HepG2 (cell line): ENCODE results near the gene RAB8A. TPM values are rescaled to one million over a fixed set of nuclear protein-coding genes. Genes with fewer than 3 reads are reported as not detected.
A peak's percentile ranks its signal among the peaks of the same experiment; 100 is the strongest.

Experiments used
- ATAC-seq: fragments of 200-7000 bp; cut with Tn5 transposase; 3 replicates; pipeline ENCODE4 v1.9.1; 2020; ENCODE audit warnings: mild to moderate bottlenecking, moderate library complexity
- BruUV-seq: library from RNA; stranded (reverse); fragments of 400-500 nt; replicated peaks from 2 replicates; lab custom pipeline; 2021; lab: Mats Ljungman, UMichigan
- CTCF ChIA-PET: fragments of 300-600 bp; formaldehyde crosslinking; extraction: SDS; loops from one replicate; lab custom pipeline; 2021; ENCODE audit warnings: low total read pairs, inconsistent platforms, low intra/inter-chr PET ratio; lab: Yijun Ruan, JAX
- POLR2A ChIA-PET: fragments of 350-600 bp; sonication (Branson Sonifier 250); formaldehyde crosslinking; loops from one replicate; lab custom pipeline; 2020; ENCODE audit warnings: antibody characterized with exemption, inconsistent platforms; lab: Yijun Ruan, JAX
- DNase-seq: peaks from one replicate; pipeline ENCODE4 v3.0.0-alpha.2; 2015; ENCODE audit warnings: low spot score
- FAIRE-seq: peaks from 3 replicates; lab custom pipeline; 2011; peaks lifted over from hg19 to GRCh38; lab: Jason Lieb, UNC
- H2AFZ ChIP-seq: one replicate; pipeline ENCODE4 v1.6.1; 2011; ENCODE audit warnings: low read length, inconsistent platforms
- H3K27ac ChIP-seq: fragments of 300-600 bp; 3 replicates; pipeline ENCODE4 v1.8.0; 2011; ENCODE audit warnings: mixed run types, mild to moderate bottlenecking, mixed read lengths, low read length, inconsistent platforms; ENCODE audit not compliant: insufficient read depth; ENCODE audit errors: extremely low read length
- H3K27me3 ChIP-seq, 2 experiments: fragments of 200-600 bp in 1 of 2; 2 replicates in 1 of 2; 3 replicates in 1 of 2; pipeline versions ENCODE4 v1.6.0 to v1.8.0; 2011; ENCODE audit warnings: low read length in 2 of 2, mild to moderate bottlenecking in 2 of 2, moderate library complexity in 2 of 2, inconsistent platforms in 1 of 2; ENCODE audit not compliant: insufficient read depth in 2 of 2, control insufficient read depth in 1 of 2
- H3K36me3 ChIP-seq, 2 experiments: fragments of 200-600 bp in 1 of 2; replicated peaks in 1 of 2; 2 replicates in 1 of 2; 3 replicates in 1 of 2; pipeline versions ENCODE4 v1.5.1 to v1.8.0; 2011; ENCODE audit warnings: low read length in 2 of 2, inconsistent platforms in 1 of 2; ENCODE audit not compliant: insufficient read depth in 2 of 2, control insufficient read depth in 1 of 2
- H3K4me1 ChIP-seq: 2 replicates; pipeline ENCODE4 v1.5.1; 2012; ENCODE audit warnings: low read length, inconsistent platforms; ENCODE audit not compliant: insufficient read depth
- H3K4me2 ChIP-seq: 2 replicates; pipeline ENCODE4 v1.6.0; 2011; ENCODE audit warnings: low read depth, low read length, inconsistent platforms
- H3K4me3 ChIP-seq, 3 experiments: fragments of 200-600 bp in 1 of 3; sonication (generic), shearing (Covaris generic) in 1 of 3; replicated peaks in 1 of 3; 2 replicates each; pipeline ENCODE4 v1.5.1; 2011 to 2016; ENCODE audit warnings: low read length in 3 of 3, inconsistent platforms in 2 of 3, low read depth in 2 of 3, mild to moderate bottlenecking in 2 of 3, control low read depth in 1 of 3, mixed read lengths in 1 of 3; ENCODE audit not compliant: insufficient read depth in 1 of 3
- H3K79me2 ChIP-seq: one replicate; pipeline ENCODE4 v1.6.1; 2011; ENCODE audit warnings: low read length, inconsistent platforms; ENCODE audit not compliant: insufficient read depth
- H3K9ac ChIP-seq: 2 replicates; pipeline ENCODE4 v1.6.0; 2011; ENCODE audit warnings: mild to moderate bottlenecking, low read depth, low read length, inconsistent platforms; ENCODE audit not compliant: insufficient read depth
- H3K9me3 ChIP-seq: 2 replicates; pipeline ENCODE4 v1.5.1; 2012; ENCODE audit warnings: mild to moderate bottlenecking, low read length
- H4K20me1 ChIP-seq: 2 replicates; pipeline ENCODE4 v1.6.0; 2011; ENCODE audit warnings: inconsistent platforms, mild to moderate bottlenecking, low read length, moderate library complexity; ENCODE audit not compliant: insufficient read depth
- AHR ChIP-seq: IDR thresholded peaks from 2 replicates; pipeline ENCODE4 v1.6.1; 2018; ENCODE audit warnings: missing genetic modification reagents, missing compliant biosample characterization
- ARNT2 ChIP-seq: sonication (generic); formaldehyde crosslinking; IDR thresholded peaks from 2 replicates; pipeline ENCODE4 v1.8.0; 2022; ENCODE audit warnings: mild to moderate bottlenecking, low read depth, missing genetic modification reagents, moderate library complexity
- BCL6 ChIP-seq: IDR thresholded peaks from 2 replicates; pipeline ENCODE4 v1.6.1; 2016; ENCODE audit warnings: missing genetic modification reagents, missing compliant biosample characterization
- DNMT1 ChIP-seq: sonication (generic); formaldehyde crosslinking; IDR thresholded peaks from 2 replicates; pipeline ENCODE4 v1.5.1; 2020; ENCODE audit warnings: mild to moderate bottlenecking, missing genetic modification reagents
- HDAC2 ChIP-seq: sonication (generic); formaldehyde crosslinking; IDR thresholded peaks from 2 replicates; pipeline ENCODE4 v1.4.0; 2020; ENCODE audit warnings: missing genetic modification reagents
- MLLT10 ChIP-seq: sonication (generic); formaldehyde crosslinking; IDR thresholded peaks from 2 replicates; pipeline ENCODE4 v1.4.0; 2020; ENCODE audit warnings: missing genetic modification reagents
- NCOA2 ChIP-seq: sonication (generic); formaldehyde crosslinking; IDR thresholded peaks from 2 replicates; pipeline ENCODE4 v1.8.0; 2022; ENCODE audit warnings: inconsistent platforms
- NKX3-1 ChIP-seq: sonication (generic); formaldehyde crosslinking; IDR thresholded peaks from 2 replicates; pipeline ENCODE4 v1.5.0; 2020; ENCODE audit warnings: missing genetic modification reagents
- PLRG1 ChIP-seq: fragments of 450-650 bp; conservative IDR thresholded peaks from 2 replicates; pipeline ENCODE4 v1.6.1; 2016
- SIX1 ChIP-seq: sonication (generic); formaldehyde crosslinking; IDR thresholded peaks from 2 replicates; pipeline ENCODE4 v1.4.0; 2020; ENCODE audit warnings: missing genetic modification reagents, borderline replicate concordance
- SMC3 ChIP-seq: IDR thresholded peaks from 2 replicates; pipeline ENCODE4 v1.6.1; 2011; ENCODE audit warnings: low read length, improper control_type of control experiment
- SRY ChIP-seq: sonication (generic); formaldehyde crosslinking; IDR thresholded peaks from 2 replicates; pipeline ENCODE4 v1.8.0; 2022; ENCODE audit warnings: mild to moderate bottlenecking, missing genetic modification reagents
- TBX2 ChIP-seq: sonication (generic); formaldehyde crosslinking; IDR thresholded peaks from 2 replicates; pipeline ENCODE4 v1.5.0; 2020; ENCODE audit warnings: missing genetic modification reagents, mild to moderate bottlenecking, borderline replicate concordance
- TEAD2 ChIP-seq: sonication (generic); formaldehyde crosslinking; IDR thresholded peaks from 2 replicates; pipeline ENCODE4 v1.9.0; 2021; ENCODE audit warnings: missing genetic modification reagents
- ZBTB1 ChIP-seq: sonication (generic); formaldehyde crosslinking; IDR thresholded peaks from 2 replicates; pipeline ENCODE4 v1.4.0; 2020; ENCODE audit warnings: missing genetic modification reagents, borderline replicate concordance
- ZNF282 ChIP-seq: fragments of 450-650 bp; IDR thresholded peaks from 2 replicates; pipeline ENCODE4 v1.6.1; 2018; ENCODE audit not compliant: partially characterized antibody
- ZNF451 ChIP-seq: sonication (generic); formaldehyde crosslinking; IDR thresholded peaks from 2 replicates; pipeline ENCODE4 v1.5.0; 2020; ENCODE audit warnings: mild to moderate bottlenecking, missing genetic modification reagents
- ZNF674 ChIP-seq: sonication (generic); formaldehyde crosslinking; IDR thresholded peaks from 2 replicates; pipeline ENCODE4 v1.5.0; 2020; ENCODE audit warnings: low read depth, mild to moderate bottlenecking, missing genetic modification reagents
- WGBS: methylation state at CpG from one replicate; pipeline ENCODE4 v1.1.6; 2017; ENCODE audit warnings: low lambda C conversion rate; 5-methylcytosine and 5-hydroxymethylcytosine counted together
- in situ Hi-C: cut with HindIII; loops from 2 replicates; pipeline ENCODE4 v1.10.0; 2017; ENCODE audit warnings: low pct_unique_long_range_greater_than_20kb; ENCODE audit not compliant: extremely low pct_ligation_motif_present
- intact Hi-C: fragments of 100-400 bp; cut with micrococcal nuclease; formaldehyde crosslinking; loops from one replicate; pipeline ENCODE4 v1.10.0; 2022; ENCODE audit not compliant: unreplicated experiment
- polyA plus RNA-seq, 8 experiments: library from polyadenylated mRNA; depleted of rRNA in 3 of 8; stranded (reverse) in 7 of 8; unstranded in 1 of 8; fragments of >200 nt; fragmentation: Illumina TruSeq in 4 of 8; extraction: Trizol in 4 of 8; gene quantifications; 2 replicates each; pipeline versions ENCODE4 v1.2.1 to v1.2.3, GENCODE V29; 2011 to 2016; ENCODE audit warnings: low read depth in 4 of 8, missing spikeins in 1 of 8, mixed read lengths in 1 of 8; ENCODE audit not compliant: insufficient read depth in 1 of 8
- total RNA-seq, 5 experiments: library from RNA; depleted of rRNA; stranded (reverse); fragments of >200 nt; fragmentation: Illumina TruSeq; extraction: Trizol; gene quantifications; 2 replicates each; pipeline ENCODE4 v1.2.3, GENCODE V29; 2016; ENCODE audit warnings: low read depth in 1 of 5
- TF ChIP-seq, protein P1 (sequence below): sonication (generic); formaldehyde crosslinking; IDR thresholded peaks from 2 replicates; pipeline ENCODE4 v1.4.0; 2020; ENCODE audit warnings: missing genetic modification reagents
- TF ChIP-seq, protein P2 (sequence below): sonication (generic); formaldehyde crosslinking; IDR thresholded peaks from 2 replicates; pipeline ENCODE4 v1.4.0; 2020; ENCODE audit warnings: missing genetic modification reagents, low read depth, mild to moderate bottlenecking, borderline replicate concordance

RAB8A gene
- total and polyA plus RNA-seq, 2 of the 13 experiments (the other 11 are each of a cell fraction or from before 2014, with no cell fraction given): 36.7 to 45.0 TPM

DNA sequence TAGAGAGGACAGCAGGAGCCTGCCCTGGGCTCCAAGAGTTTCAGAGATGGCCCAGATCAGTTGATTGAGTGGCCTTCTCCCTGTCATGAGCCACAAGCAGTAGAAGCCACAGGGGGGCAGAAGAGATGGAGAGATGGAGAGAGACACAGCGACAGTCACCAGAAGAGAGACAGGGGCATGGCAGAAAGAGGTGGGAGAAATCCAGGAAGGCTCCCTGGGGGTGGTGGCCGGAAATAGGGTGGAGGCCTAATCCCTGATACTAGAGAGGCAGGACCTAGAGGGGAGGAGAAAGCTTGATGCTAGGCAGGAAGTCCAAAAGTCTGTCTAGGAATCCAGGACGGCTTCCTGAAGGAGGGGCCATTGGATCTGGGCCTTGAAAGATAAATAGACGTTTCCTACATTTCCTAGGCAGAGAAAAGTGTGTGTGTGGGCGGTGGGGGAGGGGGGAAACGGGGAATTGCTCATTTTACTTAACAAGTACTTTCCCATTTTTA, 45.0 kb upstream of the RAB8A start:
- Histone ChIP-seq H3K4me1 (peaks cover 51% of the 10 kb centered on the region), H3K79me2 (no peaks in the 10 kb centered on the region), H4K20me1 (no peaks in the 10 kb centered on the region), H3K9ac (no peak overlapping the region), H3K4me2 (peak overlapping the region; percentile 49), H3K9me3 (no peaks in the 10 kb centered on the region), H3K27me3 (no peaks in the 10 kb centered on the region), H3K36me3 (no peaks in the 10 kb centered on the region), H3K4me3 (no peak overlapping the region), H3K27ac (no peak overlapping the region), H2AFZ (no peak overlapping the region)
- DNase-seq (peak; percentile 81), ATAC-seq (peak; percentile 66), FAIRE-seq (peak; percentile 87)
- CTCF ChIA-PET: interaction anchor here (1.3 to 3.5 kb wide), 4 partner anchors 25 to 118 kb away, joined by 4 to 21 read pairs (median 5); partner anchors contain the start of gene FAM32A
- 4% methylated on average over 6 of the region's 6 CpGs for WGBS
- POLR2A ChIA-PET: interaction anchor here (1.2 kb wide), 1 partner anchor 10 kb away, joined by 3 read pairs; the partner anchor contains the start of gene TPM4
- in situ Hi-C loops (no loop called here), intact Hi-C loops (loop anchor here (1.0 kb wide), 1 partner anchor 119 kb away; the partner anchor contains the start of gene FAM32A)
- no TSS peak for BruUV-seq
- TF ChIP-seq ARNT2 (no peak), BCL6 (CRISPR knock-in tag) (peak; percentile 78), ZNF282 (no peak), ZNF674 (CRISPR knock-in tag) (no peak), TEAD2 (CRISPR knock-in tag) (no peak), ZNF451 (no peak), NCOA2 (no peak), SRY (CRISPR knock-in tag) (no peak), HDAC2 (CRISPR knock-in tag) (peak; percentile 51; the same call in 1 of the 2 replicates), SIX1 (no peak), MLLT10 (CRISPR knock-in tag) (no peak), SMC3 (peak; percentile 92), NKX3-1 (CRISPR knock-in tag) (no peak), AHR (CRISPR knock-in tag) (no peak), PLRG1 (no peak), ZBTB1 (CRISPR knock-in tag) (no peak), TBX2 (CRISPR knock-in tag) (0 out of 2 replicates have a peak, but pooled peaks have one; percentile 1), DNMT1 (CRISPR knock-in tag) (no peak)
- TF ChIP-seq, protein P1, sequence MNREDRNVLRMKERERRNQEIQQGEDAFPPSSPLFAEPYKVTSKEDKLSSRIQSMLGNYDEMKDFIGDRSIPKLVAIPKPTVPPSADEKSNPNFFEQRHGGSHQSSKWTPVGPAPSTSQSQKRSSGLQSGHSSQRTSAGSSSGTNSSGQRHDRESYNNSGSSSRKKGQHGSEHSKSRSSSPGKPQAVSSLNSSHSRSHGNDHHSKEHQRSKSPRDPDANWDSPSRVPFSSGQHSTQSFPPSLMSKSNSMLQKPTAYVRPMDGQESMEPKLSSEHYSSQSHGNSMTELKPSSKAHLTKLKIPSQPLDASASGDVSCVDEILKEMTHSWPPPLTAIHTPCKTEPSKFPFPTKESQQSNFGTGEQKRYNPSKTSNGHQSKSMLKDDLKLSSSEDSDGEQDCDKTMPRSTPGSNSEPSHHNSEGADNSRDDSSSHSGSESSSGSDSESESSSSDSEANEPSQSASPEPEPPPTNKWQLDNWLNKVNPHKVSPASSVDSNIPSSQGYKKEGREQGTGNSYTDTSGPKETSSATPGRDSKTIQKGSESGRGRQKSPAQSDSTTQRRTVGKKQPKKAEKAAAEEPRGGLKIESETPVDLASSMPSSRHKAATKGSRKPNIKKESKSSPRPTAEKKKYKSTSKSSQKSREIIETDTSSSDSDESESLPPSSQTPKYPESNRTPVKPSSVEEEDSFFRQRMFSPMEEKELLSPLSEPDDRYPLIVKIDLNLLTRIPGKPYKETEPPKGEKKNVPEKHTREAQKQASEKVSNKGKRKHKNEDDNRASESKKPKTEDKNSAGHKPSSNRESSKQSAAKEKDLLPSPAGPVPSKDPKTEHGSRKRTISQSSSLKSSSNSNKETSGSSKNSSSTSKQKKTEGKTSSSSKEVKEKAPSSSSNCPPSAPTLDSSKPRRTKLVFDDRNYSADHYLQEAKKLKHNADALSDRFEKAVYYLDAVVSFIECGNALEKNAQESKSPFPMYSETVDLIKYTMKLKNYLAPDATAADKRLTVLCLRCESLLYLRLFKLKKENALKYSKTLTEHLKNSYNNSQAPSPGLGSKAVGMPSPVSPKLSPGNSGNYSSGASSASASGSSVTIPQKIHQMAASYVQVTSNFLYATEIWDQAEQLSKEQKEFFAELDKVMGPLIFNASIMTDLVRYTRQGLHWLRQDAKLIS (CRISPR knock-in tag): no peak
- TF ChIP-seq, protein P2, sequence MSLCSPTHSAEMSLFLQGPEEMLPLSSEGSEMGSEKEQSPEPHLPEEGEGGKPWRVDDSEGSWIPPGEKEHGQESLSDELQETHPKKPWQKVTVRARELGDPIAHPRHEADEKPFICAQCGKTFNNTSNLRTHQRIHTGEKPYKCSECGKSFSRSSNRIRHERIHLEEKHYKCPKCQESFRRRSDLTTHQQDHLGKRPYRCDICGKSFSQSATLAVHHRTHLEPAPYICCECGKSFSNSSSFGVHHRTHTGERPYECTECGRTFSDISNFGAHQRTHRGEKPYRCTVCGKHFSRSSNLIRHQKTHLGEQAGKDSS: peak; percentile 22; the same call in 1 of the 2 replicates
